ENCODE data around the gene EIF4G3.

DNA sequence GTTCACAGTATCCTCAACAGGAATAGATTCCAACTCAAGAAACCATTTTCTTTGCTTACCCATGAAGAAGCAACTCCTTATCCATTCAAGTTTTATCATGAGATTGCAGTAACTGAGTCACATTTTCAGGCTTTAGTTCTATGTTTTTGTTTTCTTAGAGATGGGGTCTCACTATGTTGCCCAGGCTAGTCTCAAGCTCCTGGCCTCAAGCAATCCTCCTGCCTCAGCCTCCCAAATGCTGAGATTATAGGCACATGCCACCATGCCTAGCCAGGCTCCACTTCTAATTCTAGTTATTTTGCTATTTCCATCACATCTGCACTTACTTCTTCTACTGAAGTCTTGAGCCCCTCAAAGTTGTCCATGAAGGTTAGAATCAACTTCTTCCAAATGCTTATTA, 246.3 kb downstream of the EIF4G3 start:
- TF ChIP-seq, protein P1, sequence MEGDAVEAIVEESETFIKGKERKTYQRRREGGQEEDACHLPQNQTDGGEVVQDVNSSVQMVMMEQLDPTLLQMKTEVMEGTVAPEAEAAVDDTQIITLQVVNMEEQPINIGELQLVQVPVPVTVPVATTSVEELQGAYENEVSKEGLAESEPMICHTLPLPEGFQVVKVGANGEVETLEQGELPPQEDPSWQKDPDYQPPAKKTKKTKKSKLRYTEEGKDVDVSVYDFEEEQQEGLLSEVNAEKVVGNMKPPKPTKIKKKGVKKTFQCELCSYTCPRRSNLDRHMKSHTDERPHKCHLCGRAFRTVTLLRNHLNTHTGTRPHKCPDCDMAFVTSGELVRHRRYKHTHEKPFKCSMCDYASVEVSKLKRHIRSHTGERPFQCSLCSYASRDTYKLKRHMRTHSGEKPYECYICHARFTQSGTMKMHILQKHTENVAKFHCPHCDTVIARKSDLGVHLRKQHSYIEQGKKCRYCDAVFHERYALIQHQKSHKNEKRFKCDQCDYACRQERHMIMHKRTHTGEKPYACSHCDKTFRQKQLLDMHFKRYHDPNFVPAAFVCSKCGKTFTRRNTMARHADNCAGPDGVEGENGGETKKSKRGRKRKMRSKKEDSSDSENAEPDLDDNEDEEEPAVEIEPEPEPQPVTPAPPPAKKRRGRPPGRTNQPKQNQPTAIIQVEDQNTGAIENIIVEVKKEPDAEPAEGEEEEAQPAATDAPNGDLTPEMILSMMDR (conservative IDR thresholded peaks at IDR 0.05): no peak
- no peak for TF ChIP-seq ZFX (IDR thresholded peaks at IDR 0.05)

All from C4-2B (cell line).